Fibroblast of villous mesenchyme (primary cell): ENCODE data around the gene DEAF1. TPM values are rescaled to one million over a fixed set of nuclear protein-coding genes. Genes with fewer than 3 reads are reported as not detected.

ENCODE experiments used
- DNase-seq: peaks from one replicate; pipeline ENCODE4 v3.0.0-alpha.2; 2010; ENCODE audit warnings: low read depth
- H3K4me3 ChIP-seq: 2 replicates; pipeline ENCODE4 v1.5.1; 2011; ENCODE audit warnings: low read depth, mild to moderate bottlenecking, low read length
- total RNA-seq: library from RNA; depleted of rRNA; stranded (reverse); fragments of >200 nt; gene quantifications from 2 replicates; pipeline ENCODE4 v1.2.3, GENCODE V29; 2012
- TF ChIP-seq, protein P1 (sequence below): IDR thresholded peaks from 2 replicates; pipeline ENCODE4 v1.5.1; 2012; ENCODE audit warnings: low read depth, mild to moderate bottlenecking, low read length; ENCODE audit not compliant: insufficient read depth

Gene DEAF1
- total RNA-seq, 1 donor = 33.7 TPM

DNA sequence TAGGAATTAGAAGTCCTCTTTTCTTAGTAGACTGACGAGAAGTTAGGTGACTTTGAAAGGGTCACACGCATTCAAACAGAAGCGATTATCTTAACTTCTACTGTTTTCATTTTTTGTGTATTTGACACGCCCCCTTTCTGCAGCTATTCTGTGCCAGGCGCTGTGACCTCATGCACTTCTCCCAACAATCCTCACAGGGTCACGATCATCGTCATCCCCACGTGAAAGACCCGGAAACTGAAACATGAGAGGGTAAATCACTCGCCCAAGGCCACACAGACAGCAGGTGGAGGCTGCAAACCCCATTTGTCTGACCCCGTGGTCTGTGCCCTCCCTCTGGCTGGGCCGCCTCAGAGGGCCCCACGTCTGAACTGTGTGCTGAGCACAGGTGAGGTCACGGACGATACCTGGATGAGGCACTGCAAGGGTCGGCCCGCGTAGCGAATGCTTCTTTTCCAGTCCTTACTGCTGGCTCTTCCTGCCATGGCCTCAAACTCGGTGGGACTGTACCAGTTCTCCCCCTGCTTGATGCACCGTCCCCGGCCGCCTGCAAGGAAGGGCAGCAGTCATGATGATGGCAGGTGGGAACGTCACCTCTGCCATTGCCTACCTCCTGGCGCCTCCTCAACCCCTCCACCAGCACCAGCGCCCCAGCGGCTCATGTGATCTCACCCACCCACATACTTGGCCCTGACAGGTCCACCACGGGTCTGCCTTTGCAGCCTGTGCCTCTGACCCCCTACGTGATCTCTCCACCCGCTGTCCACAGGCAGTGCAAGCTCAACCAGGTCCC, 8.4 kb downstream of the DEAF1 start:
- no peak overlapping the region for H3K4me3 ChIP-seq
- no peak for DNase-seq
- TF ChIP-seq, protein P1, sequence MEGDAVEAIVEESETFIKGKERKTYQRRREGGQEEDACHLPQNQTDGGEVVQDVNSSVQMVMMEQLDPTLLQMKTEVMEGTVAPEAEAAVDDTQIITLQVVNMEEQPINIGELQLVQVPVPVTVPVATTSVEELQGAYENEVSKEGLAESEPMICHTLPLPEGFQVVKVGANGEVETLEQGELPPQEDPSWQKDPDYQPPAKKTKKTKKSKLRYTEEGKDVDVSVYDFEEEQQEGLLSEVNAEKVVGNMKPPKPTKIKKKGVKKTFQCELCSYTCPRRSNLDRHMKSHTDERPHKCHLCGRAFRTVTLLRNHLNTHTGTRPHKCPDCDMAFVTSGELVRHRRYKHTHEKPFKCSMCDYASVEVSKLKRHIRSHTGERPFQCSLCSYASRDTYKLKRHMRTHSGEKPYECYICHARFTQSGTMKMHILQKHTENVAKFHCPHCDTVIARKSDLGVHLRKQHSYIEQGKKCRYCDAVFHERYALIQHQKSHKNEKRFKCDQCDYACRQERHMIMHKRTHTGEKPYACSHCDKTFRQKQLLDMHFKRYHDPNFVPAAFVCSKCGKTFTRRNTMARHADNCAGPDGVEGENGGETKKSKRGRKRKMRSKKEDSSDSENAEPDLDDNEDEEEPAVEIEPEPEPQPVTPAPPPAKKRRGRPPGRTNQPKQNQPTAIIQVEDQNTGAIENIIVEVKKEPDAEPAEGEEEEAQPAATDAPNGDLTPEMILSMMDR = no peak

- no peak for DNase-seq
Measured at GRCh38 chr11:680970-681369, 14.1 kb downstream of the DEAF1 start.

GRCh38 chr11:680476-680875, 14.5 kb downstream of the DEAF1 start:
- TF ChIP-seq, protein P1 = no peak
- DNase-seq = no peak
- H3K4me3 ChIP-seq = no peak overlapping the region

More at GRCh38 chr11:680970-681369, 14.1 kb downstream of the DEAF1 start:
- TF ChIP-seq, protein P1 = no peak
- no peak overlapping the region for H3K4me3 ChIP-seq

DNA sequence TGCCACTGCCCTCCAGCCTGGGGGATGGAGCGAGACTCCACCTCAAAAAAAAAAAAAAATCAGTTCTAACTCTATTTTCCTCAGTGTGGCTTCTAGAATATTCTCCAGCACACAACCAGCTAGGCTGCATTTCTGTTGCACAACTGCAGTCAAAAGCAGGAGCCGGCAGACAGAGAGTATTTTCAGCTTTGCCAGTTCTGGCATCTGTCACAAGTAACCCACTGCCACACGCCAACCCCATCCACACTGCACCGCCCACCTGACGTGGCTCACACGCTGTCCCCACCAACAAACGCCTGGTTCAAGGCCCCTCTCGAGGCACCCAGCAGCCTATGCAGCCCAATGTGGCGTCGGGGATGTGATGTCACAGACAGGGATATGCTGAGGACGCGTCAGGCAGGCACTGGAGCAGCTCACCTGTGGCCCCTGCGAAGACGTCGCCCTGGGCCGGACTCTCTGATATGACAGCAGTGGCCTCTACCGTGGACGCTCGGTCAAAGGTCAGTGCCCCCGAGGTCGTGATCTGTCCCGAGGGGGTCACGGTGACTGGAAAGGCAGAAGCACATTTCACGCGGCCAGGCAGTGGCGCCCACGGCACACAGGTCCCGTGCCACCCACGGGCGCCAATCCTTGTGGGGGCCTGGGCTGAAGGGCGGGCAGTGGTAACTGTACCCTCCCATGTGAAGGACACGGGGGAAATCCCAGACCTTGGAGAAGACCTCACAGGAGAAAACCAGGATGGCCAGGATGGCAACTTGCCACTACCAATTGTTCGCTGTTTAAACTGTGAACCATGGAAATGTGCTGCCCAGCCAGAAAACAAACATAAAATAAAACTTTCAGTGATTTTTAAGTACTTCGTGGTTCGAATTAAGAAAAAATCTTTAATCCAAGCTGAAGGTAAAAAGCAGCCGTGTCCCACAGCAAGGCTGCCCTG, 15.5 kb downstream of the DEAF1 start:
- TF ChIP-seq, protein P1 = no peak
- no peak overlapping the region for H3K4me3 ChIP-seq
- DNase-seq = no peak

DNA sequence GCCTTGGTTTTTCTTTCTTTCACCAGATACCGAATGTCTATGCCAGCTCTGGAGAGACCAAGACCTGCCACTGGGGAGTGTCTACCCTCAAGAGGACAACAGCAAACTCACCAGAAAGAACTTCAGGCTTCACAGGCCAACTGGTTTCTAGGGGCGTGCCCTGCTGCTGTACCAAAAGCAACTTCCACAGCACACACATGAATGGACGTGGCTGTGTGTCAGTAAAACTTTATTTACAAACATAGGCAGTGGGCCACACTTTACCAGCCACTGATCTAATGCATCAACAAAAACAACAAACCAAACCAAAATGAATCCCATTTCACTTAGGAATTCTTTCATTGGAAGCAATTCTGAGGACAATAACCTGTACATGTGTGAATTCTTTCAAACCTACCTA, 16.7 kb downstream of the DEAF1 start:
- DNase-seq = no peak
- H3K4me3 ChIP-seq = no peak overlapping the region
- TF ChIP-seq, protein P1 = no peak

DNA sequence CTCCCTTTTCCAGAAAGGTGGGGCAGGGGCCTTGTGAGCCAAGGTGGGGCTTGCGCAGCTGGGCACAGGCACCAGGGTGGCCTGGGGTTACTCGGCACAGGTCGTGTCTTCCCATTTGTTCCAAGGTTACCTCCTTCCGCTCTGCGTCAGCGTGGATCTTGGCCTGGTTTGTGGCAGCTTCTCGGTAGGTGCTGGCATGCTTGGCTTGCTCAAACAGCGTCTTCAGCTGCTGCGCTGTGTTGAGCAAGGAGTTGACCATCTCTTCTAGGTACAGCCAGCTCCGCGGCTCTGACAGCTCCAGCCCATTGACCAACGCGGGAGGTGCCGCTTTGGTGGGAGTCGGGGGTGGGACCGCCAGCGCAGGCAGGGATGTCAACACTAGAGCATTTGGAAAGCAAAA, 20.6 kb downstream of the DEAF1 start:
- no peak for DNase-seq
- H3K4me3 ChIP-seq = no peak overlapping the region
- TF ChIP-seq, protein P1 = no peak
